ENCODE results near the gene NFATC1. TPM values are rescaled to one million over a fixed set of nuclear protein-coding genes. Genes with fewer than 3 reads are reported as not detected.

NFATC1 gene
- total RNA-seq, 1 donor from 2014 or later, result 4.5 TPM

DNA sequence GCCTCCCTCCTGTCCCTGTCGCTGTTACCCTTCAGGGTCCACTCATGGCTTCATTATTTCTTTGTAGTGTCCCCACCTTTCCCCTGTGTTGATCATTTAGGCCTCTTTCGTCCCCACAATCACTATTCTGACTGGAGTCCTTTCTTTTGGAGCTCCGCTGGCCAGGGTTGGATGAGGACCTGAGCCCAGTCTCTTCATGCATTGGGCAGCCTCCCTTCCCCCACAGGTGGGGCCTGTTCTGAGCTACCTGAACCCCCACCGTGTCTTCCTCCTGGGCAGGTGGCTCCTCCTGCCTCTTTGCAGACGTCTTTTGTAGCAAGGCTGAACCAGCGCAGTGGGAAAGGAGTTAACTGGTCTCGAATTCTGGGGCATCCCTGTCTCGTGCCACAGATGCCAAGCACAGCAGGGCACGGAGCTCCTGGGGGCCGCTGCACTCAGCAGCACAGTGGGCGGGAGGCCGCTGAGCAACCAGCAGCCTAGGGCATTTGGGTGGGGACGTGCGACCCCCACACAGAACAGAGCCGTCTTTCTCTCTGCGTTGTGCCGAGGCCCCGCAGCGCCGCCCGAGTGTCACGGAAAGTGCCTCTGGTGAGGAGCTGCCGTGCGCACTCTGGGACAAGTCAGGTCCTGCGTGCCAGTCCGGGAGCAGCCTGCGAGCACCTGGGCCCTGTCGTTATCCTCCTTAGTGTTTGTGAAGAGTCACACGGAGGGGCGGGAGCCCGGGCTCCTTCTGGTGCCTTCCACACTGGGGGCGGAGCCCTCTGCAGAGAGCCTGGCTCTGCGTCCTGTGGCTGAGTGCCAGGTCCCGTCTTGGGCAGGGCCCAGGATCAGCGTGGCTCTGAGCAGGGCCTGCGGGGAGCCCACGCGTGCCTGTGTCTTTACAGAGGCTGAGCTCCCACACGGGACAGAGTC is 130.1 kb downstream of the NFATC1 start:
- peak; percentile 40 for ATAC-seq
- DNase-seq (ENCODE audit: low spot score), result no peak

DNA sequence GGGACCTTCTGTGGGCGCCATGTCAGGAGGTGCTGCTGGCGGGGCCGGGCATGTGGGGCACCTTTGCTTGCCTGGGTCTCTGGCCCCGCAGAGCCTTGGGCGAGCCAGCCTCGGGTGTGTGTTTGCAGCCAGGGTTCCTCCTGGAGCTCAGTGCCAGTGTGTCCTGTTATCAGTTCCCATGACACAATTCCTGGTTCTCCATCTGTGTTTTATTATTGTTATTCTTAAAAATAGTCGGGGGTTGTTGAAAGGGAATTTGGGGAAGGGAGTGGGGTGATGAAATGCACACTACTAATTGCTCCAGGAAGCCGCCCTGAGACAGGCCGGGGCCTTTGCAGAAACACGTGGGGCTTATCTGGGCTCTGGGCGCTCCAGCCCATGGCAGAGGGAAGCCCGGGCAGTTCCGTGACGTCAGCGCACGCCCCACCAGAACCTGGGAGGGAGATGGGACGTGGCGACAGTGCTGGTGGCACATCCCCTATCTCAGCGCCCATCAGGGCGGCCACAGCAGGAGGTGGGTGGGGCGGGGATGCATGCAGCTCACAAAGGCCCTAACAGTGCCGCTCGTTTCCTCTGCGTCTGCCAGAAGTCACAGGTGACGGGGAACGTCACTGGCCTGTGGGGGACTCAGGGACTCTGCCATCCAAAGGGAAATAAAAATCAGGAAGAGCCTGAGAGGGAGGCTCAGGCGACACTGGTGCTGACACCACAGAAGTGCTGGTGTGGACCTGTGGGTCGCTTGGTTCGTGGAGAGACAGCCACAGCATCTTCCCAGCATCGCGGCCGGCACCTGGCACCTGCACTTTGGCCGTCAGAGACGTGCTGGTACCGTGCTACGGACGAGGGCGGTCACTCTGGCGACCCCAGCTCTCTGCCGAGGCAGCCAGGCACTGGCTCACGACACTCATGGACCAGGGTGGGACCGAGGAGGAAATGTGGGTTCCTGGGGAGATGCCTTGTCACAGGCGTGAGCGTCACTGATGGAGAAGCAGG is 131.0 kb downstream of the NFATC1 start:
- DNase-seq (ENCODE audit: low spot score) (no peak), ATAC-seq (peak; percentile 15)

DNA sequence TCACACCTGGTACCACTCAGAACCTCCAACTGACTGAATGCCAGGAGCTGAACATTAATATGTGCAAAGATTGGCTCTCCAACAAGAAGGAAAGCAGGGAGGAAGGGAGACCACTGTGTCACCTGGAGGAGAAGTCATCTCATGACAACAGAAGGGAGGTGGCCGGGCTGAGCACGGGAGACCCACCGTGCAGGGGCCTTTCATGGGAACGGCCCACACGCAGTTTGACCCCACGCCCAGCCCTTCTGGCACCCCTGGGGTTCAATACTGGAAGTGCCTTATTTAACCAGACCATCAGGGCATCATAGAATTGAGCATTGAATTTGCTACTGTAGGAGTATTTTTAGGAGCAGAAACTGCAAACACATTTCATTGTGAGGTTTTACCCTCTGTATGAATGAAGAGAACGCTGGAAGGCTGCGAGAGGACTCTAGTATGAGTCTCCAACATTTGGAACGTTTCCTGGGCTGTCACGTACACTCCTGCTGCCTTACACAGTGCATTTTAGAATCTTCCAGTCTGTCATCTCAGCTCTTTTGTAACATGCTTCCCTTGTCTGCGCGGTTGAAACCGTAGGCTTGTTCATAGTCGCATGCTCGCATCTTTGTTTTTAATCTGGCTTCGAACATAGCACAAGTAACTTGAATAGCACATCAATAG is 132.1 kb downstream of the NFATC1 start:
- no peak for ATAC-seq
- no peak for DNase-seq (ENCODE audit: low spot score)

DNA sequence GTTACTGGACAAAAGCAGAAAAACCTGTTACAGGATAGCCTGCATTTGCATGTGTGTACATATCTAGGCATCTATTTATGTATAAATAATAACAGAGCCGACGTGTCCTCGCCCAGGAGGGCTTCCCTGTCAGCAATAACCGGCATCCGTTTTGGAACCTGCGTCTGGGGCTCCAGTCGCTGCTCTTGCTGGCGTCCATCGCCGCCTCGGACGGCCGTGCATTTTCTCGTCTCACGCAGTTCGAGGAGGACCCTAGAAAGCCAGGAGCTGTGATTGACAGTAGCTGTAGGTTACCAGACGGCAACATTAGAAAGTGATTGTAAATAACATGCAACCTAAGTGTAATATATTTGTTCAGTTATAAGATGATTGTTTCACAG is 132.6 kb downstream of the NFATC1 start:
- DNase-seq (ENCODE audit: low spot score) (no peak), ATAC-seq (no peak)

DNA sequence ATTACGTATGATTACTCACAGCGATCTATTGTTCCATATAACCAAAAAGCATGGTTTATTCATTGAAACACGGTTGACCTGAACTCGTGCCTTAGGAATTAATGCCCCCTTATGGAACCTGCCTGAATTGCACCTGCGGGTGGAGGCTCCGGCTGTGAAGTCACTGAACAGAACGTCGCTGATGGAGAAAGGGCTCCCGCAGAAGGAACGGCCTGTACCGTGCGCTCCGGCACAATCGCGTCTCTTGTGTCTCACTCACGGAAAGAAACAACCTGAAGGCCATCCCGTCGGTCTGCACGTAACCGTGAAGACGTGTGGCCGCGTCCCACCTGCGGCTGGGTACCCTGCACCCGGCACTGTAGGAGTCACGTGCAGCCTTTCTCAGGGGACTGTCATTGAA is 133.1 kb downstream of the NFATC1 start:
- ATAC-seq (peak; percentile 87), DNase-seq (ENCODE audit: low spot score) (no peak)

DNA sequence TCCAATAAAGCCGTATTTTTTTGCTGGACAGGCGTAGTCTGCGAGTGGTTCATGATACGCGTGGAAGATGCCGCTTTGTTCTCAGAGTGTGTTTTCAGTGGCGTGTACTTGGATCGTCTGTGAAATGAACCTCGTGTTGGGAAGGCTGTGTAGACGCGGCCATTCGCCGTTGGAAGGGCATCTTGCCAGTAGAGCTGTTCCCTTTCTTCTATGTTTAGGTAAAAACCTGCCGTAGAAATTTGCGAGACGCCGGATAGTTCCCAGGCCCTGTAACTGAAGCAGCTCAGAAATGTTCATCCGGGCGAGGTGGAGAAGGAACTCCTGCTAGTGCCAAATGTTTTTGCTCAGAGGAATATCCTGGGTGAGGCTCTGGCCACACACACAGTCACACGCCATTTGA is 133.6 kb downstream of the NFATC1 start:
- ATAC-seq (no peak), DNase-seq (ENCODE audit: low spot score) (no peak)

DNA sequence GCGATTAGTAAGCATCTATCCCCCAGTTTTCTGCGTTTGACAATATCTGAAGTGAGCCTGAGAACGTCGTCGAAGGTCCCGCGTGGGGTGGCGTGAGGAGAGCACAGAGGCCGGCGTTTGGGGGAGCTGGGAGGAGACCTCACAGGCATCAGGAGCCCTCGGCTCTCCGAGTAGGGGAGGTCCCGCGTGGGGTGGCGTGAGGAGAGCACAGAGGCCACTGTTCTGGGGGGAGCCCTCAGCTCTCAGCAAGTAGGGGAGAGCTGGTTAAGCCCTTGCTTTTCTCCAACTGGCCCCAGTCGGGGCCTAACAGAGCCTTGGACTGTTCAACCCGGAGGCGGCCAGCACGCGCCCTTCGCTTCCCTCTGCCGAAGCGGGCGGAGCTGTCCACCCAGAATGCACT is 134.3 kb downstream of the NFATC1 start:
- ATAC-seq (no peak), DNase-seq (ENCODE audit: low spot score) (no peak)

DNA sequence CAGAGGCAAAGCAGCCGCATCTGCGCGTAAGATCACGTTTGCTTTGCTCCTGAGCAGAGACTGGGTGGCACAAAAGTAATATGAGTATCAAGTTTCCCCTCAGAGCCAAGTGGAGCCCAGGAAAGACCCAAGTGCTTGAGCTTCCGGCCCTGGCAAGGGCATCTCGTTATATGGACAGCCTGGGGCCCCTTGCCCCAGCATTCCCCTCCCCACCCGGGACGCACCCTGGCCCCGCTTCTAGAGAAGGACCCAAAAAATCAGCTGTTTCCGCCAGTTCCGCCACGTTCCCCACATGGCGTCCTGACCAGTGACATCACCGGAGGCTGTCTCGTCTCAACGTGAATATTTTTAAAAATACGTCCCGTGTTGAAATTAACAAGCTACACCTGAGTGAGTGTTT is 135.1 kb downstream of the NFATC1 start:
- DNase-seq (ENCODE audit: low spot score) (no peak), ATAC-seq (no peak)

DNA sequence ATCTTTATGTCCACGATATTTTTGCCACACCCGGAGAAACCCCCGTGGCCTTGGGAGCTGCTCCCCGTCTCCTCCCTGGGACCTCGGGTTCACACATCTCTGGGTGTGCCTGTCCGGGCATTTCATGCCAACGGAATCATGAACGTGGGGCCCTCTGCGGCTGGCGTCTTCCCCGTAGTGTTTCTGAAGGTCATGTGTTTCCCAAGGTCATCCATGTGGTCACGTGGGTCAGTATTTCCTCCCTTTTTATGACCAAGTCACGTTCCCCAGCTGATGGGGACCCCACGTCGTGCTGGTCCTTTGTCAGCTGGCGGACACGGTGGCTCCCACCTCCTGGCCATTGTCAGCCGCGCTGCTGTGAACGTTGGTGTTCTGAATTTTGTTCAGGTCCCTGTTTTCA is 135.7 kb downstream of the NFATC1 start:
- ATAC-seq (no peak), DNase-seq (ENCODE audit: low spot score) (no peak)

DNA sequence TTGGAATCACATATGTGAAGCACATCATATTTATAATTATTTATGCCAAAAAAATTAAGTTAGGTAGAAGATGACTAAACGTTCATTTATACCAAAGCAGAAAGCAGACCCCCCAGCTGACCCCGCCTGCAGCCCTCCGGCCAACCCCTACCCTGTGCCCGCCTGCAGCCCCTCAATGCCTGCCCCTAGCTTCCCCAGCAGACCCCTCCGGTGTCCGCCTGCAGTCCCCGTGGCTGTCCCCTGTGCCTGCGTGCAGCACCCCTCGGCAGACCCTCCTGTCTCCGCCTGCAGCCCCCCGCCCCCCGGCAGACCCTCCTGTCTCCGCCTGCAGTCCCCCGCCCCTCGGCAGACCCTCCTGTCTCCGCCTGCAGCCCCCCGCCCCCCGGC is 136.2 kb downstream of the NFATC1 start:
- DNase-seq (ENCODE audit: low spot score), result no peak
- no peak for ATAC-seq

DNA sequence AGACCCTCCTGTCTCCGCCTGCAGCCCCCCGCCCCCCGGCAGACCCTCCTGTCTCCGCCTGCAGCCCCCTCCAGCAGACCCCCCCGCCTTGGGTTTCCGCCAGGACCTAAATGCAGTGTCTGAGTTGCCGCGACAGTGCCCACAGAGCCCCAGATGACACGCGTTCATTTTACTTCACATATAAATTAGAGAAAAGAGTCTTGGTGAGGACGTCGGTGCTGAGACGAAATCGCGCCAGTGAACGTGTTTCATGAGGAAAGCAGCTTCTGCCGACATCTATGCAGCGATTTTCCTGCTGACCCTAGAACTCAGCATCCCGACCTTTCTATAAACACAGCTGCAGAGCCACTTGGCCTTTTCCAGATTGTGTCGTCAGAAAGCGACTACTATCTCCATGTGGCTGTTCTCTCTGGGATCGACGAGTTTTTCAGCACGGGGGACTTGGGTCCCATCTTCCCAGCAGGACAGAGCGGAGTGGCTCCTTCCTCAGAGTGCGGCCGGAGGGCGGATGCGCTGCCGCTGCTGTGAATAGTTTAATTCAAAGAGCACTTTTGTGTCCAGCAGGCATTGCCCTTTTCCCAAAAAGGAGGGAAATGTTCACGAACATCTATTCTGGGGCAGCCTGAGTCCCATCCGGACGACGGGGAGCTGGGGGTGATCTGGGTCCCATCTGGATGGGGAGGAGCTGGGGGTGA is 136.7 kb downstream of the NFATC1 start:
- ATAC-seq, result no peak
- DNase-seq (ENCODE audit: low spot score), result no peak

DNA sequence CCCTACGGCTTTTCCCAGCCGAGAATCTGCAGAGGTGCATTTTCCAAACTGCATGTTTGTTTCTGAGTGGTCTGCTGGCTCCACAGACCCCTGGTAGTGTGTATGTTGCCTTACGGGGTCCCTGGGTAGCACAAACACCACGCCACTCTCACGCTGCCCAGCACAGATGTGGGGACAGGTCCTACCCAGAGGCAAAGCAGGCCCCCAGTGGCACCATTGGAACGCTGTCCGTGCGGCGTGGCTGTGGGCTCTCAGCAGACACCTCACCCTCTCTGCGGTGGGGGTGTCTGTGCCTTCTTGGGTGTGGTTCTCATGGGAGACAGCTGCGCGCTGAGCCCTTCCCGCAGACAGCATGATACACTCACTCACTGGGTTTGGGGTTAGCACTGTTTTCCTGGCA is 137.4 kb downstream of the NFATC1 start:
- ATAC-seq (no peak), DNase-seq (ENCODE audit: low spot score) (no peak)

DNA sequence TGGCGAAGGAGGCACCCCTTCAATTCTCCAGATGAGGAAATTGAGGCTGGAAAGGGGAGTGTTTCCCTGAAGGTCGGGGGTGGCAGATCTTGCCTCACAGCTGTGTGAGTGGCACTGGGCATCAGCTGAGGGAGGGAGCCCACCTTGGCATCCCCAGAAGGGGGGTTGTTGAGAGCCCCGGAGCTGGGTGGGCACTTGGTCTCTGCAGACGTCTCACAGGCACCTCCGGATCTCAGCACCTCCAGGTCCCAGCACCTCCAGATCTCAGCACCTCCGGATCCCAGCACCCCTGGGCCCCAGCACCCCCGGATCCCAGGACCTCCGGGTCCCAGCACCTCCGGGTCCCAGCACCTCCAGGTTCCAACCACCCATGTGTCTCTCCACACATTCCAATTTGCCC is 137.9 kb downstream of the NFATC1 start:
- ATAC-seq (no peak), DNase-seq (ENCODE audit: low spot score) (no peak)

DNA sequence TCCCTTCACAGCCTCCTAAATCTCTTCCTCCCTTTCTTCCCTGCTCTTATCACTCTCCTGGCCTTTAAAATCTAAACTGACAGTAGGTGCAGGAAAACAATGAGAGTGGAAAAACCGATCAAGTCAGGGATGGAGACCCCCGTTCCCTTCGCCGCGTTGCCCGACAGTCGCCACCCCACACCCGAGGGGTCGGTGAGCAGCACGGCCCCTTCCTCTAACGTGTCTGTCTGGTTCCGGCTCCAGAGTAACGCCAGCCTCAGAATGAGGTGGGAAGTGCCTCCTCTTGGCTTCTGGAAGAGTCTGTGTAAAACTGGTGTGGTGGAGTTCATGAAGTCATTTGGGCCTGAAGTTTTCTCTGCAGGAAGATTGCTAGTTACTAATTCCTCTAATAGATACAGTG is 138.6 kb downstream of the NFATC1 start:
- ATAC-seq (no peak), DNase-seq (ENCODE audit: low spot score) (no peak)

DNA sequence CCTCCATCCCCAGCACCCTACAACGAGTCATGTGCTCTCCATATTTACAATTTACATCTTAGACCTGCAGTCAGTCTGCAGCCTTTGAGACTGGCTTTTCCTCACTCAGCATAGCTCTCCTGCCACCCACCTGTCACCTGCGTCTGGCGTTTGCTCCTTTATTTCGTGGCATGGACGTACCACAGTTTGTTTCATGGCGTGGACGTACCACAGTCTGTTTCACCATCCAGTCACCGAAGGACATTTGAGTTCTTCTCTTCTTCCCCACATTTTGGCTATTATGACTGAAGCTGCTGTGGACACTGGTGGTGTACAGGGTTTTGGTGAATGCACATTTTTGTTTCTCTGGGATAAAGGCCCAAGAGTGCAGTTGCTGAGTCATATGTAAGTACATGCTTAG is 142.0 kb downstream of the NFATC1 start:
- no peak for DNase-seq (ENCODE audit: low spot score)
- ATAC-seq, result no peak

DNA sequence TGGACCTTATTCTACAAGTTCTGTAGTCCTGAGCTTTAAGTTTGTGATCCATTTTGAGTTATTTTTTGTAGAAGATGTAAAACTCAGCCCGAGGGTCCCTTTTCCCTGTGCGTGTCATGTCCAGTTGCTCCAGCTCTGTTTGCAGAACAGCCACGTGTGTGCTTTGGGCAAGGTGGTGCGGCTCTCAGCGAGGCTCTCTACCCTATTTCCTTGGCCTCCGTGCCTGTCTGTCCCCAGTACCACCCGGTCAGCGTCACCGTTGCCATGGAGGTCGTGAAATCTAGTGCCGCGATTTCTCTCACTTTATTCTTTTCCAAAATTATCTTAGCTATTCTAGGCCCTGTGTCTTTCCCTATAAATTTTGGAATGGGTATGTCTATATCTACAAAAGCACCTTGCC is 142.9 kb downstream of the NFATC1 start:
- ATAC-seq, result no peak

DNA sequence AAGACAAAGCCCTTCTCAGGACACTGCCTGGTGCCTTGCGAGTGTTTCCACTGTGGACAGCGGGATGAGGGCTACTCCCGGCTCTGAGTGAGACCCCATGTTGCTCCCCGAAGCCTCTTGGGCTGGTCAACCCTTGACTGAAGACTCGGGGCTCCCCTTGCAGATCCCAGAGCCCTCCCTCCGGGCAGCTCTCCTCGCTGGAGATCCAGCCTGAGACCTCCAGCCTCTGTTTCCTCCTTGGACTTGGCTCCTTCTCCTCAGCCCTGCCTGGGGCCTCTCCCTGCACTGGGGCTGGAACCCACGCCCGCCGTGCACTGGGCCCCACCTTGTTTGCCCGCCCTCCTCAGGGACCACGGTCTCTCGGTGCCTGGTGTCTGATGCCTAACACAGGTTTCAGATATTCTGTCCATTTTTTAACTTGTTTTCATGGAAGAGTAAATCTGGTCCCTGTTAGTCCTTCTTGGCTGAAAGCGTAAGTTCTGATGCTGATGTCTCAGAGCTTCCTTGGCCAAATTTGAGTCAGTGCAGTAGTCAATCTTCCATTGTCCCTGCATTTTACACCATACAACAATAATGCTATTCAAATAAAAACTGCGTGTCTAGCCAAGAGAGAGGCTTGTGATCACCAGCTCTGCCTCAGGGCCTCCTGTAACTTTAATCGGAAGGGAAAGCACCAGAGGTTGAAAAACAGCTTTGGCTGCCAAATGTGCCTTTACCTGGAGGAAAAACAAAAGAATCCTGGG is 144.6 kb downstream of the NFATC1 start:
- ATAC-seq (no peak), DNase-seq (ENCODE audit: low spot score) (no peak)

More for the DNA sequence above, 142.9 kb downstream of the NFATC1 start:
- DNase-seq (ENCODE audit: low spot score), result no peak

DNA sequence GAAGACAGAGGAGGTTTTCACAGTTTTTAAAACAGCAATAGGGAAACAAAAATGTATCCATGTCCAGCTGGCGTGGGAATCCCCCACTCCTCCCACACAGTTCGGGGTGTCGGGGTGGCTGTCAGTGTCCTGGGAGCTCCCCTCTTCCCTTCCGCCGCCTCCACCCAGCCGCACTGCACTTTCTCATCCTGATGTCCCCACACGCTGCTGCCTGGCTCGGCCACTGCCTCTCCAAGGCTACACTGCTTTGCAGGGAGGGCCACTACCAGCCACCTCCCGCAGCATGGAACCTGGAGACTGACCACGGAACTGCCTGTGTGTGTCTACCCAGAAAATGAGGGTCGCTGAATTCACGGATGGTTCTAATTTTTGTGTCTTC is 145.2 kb downstream of the NFATC1 start:
- DNase-seq (ENCODE audit: low spot score) (no peak), ATAC-seq (no peak)

DNA sequence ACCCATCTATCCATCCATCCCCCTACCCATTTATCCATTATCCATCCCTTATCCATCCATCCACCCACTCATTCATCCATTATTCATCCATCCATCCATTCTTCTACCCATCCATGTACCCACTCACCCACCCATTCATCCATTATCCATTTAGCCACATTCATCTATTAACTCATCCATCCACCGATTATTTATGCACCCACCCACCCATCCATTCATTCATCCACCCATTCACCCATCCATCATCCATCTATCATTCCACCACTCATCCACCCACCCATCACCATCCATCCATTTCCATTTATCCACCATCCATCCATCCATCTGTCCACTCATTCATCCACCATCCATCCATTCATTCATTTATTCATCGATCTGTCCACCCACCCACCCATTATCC is 146.5 kb downstream of the NFATC1 start:
- no peak for DNase-seq (ENCODE audit: low spot score)
- no peak for ATAC-seq
